Activated T-helper 17 cell treated with anti-CD3 and anti-CD28 coated beads, Interleukin-2, amount 50 U/mL, for 72 hours (primary cell): Measurements from ENCODE around the gene SLC25A10. TPM values are rescaled to one million over a fixed set of nuclear protein-coding genes. Genes with fewer than 3 reads are reported as not detected.

Experiments used
- ATAC-seq: fragments of 150-1000 bp; cut with Tn5 transposase; replicated peaks from 2 replicates; pipeline ENCODE4 v1.10.0; 2021; ENCODE audit warnings: mild to moderate bottlenecking, moderate library complexity
- H3K27ac Mint-ChIP-seq: one replicate; pipeline ENCODE4 v1.8.0; 2022; ENCODE audit warnings: mixed read lengths
- H3K27me3 Mint-ChIP-seq: one replicate; pipeline ENCODE4 v1.8.0; 2022; ENCODE audit warnings: mixed read lengths
- H3K36me3 Mint-ChIP-seq: one replicate; pipeline ENCODE4 v1.8.0; 2022; ENCODE audit warnings: low read depth, mild to moderate bottlenecking, mixed read lengths
- H3K4me1 Mint-ChIP-seq: one replicate; pipeline ENCODE4 v1.8.0; 2022; ENCODE audit warnings: mixed read lengths
- H3K4me3 Mint-ChIP-seq: one replicate; pipeline ENCODE4 v1.8.0; 2022; ENCODE audit warnings: mild to moderate bottlenecking, mixed read lengths
- H3K9me3 Mint-ChIP-seq: one replicate; pipeline ENCODE4 v1.8.0; 2022; ENCODE audit warnings: mixed read lengths
- total RNA-seq, 2 donors: library from RNA; stranded (reverse); gene quantifications; one replicate each; pipeline ENCODE4 v1.2.3, GENCODE V29; 2022

Gene SLC25A10
- total RNA-seq, 2 donors from 2014 or later, result 15.4 to 38.9 TPM

- H3K9me3 Mint-ChIP-seq, result no peaks in the 10 kb centered on the region
These were observed 29.4 kb upstream of the SLC25A10 start for GRCh38 chr17:81682565-81683207.

DNA sequence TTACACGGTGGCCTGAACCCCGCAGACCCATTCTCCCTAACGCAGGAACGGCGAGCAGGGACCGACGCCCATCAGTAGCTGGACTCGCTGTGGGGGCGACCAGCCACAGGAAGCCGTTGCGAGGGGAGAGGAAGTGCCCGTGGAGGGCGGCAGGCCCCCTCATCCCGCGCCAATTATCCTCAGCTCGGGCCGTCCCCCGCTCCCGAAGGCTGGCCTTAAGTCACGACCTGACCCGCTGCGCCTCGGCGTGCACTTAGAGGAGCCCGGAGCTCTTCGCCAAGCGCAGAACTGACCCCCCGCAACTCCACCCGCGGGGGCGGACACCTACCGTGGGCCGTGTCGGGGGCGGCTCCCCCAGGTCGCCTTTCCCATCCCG lies 28.9 kb upstream of the SLC25A10 start:
- Mint-ChIP-seq H3K9me3 (no peaks in the 10 kb centered on the region), H3K36me3 (peaks cover 51% of the 10 kb centered on the region), H3K27me3 (no peaks in the 10 kb centered on the region), H3K4me3 (peak overlapping the region; percentile 74), H3K4me1 (peaks cover 4% of the 10 kb centered on the region), H3K27ac (peak overlapping the region; percentile 83)
- no peak for ATAC-seq

More at GRCh38 chr17:81682565-81683207, 29.4 kb upstream of the SLC25A10 start:
- H3K27ac Mint-ChIP-seq, result peak overlapping the region; percentile 83
- peaks cover 46% of the 10 kb centered on the region for H3K36me3 Mint-ChIP-seq
- H3K27me3 Mint-ChIP-seq, result no peaks in the 10 kb centered on the region
- H3K4me3 Mint-ChIP-seq, result peak overlapping the region; percentile 74
- no peak for ATAC-seq
- H3K4me1 Mint-ChIP-seq, result peaks cover 4% of the 10 kb centered on the region

DNA sequence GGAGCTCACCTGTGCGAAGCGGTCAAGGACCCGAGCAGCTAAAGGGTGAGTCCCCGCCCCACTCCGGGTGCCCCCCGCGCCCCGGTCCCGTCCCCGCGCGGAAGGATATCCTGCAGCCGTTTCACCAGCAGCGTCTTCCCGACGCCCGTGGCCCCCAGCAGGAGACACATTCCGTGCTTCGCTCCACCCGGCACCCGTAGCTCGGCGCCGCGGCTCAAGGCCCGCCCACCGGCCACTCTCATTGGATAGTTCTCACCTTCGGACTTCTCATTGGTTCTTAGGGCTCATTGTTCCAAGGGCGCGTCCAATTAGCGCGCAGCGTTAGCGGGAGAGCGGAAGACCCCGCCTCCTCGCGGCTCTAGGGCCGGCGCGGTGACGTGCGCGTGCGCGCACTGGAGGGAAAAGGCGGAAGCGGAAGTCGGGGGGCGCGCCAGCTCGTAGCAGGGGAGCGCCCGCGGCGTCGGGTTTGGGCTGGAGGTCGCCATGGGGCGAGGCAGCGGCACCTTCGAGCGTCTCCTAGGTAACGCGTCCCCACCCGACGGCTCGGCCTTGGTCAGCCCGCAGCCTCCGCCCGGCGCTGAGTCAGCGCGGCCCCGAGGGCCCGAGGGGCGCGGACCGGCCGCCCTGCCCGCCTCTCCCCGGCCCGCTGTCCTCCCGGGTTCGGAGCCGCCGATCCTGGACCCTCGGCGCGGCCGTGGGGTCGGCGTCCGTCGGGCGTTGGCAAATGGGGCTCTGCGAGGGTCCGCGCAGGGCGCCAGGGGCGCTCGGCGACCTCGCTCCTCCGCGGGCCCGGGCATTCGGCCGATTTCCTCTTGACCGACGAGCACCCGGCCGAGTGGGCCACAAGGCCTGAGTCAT lies 28.3 kb upstream of the SLC25A10 start, which contains the start of the genes ARL16 and HGS:
ARL16 (minus strand) TSS at position 214 of the 858 bp plus-strand sequence; CDS start at position 170, 44 bp downstream.
HGS (plus strand) TSS at position 428 of the 858 bp plus-strand sequence; CDS start at position 484, 56 bp downstream.
- H3K36me3 Mint-ChIP-seq, result peaks cover 57% of the 10 kb centered on the region
- H3K4me1 Mint-ChIP-seq, result peaks cover 6% of the 10 kb centered on the region
- peak within 1 kb of the TSS; percentile 74 for H3K4me3 Mint-ChIP-seq
- peak; percentile 98 for ATAC-seq
- H3K9me3 Mint-ChIP-seq, result no peaks in the 10 kb centered on the region
- peak within 1 kb of the TSS; percentile 83 for H3K27ac Mint-ChIP-seq
- no peaks in the 10 kb centered on the region for H3K27me3 Mint-ChIP-seq

GRCh38 chr17:81684442-81684911 lies 27.6 kb upstream of the SLC25A10 start:
- ATAC-seq, result peak; percentile 57
- H3K4me3 Mint-ChIP-seq, result peak overlapping the region; percentile 74
- H3K27me3 Mint-ChIP-seq, result no peaks in the 10 kb centered on the region
- H3K27ac Mint-ChIP-seq, result peak overlapping the region; percentile 83
- H3K36me3 Mint-ChIP-seq, result peaks cover 64% of the 10 kb centered on the region
- peaks cover 11% of the 10 kb centered on the region for H3K4me1 Mint-ChIP-seq
- H3K9me3 Mint-ChIP-seq, result no peaks in the 10 kb centered on the region

DNA sequence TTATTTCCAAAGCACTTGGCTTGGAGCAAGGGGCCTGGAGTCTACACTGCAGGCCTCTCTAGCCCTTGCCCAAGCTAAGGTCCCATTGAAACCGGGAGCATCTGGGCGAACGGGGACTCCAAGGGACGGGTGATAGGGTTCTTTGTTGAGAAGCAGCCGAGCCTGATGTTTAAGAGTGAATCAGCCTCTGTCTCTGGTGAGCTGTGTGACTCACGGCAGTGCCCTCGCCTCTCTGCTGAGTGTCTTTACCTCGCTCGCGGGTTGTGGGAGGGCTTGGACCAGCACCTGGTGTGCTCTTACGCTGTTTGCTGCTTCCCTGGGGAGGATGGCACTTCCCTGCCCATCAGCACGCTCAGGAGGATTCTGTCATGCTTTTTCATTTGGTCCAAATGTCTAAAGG lies 27.0 kb upstream of the SLC25A10 start:
- Mint-ChIP-seq H3K27me3 (no peaks in the 10 kb centered on the region), H3K27ac (peak overlapping the region; percentile 83), H3K4me3 (peak overlapping the region; percentile 74), H3K36me3 (peaks cover 70% of the 10 kb centered on the region), H3K4me1 (peaks cover 11% of the 10 kb centered on the region), H3K9me3 (no peaks in the 10 kb centered on the region)
- ATAC-seq, result peak; percentile 36

GRCh38 chr17:81686614-81687013 lies 25.5 kb upstream of the SLC25A10 start:
- Mint-ChIP-seq H3K27me3 (no peaks in the 10 kb centered on the region), H3K9me3 (no peaks in the 10 kb centered on the region), H3K27ac (no peak overlapping the region), H3K4me1 (peaks cover 11% of the 10 kb centered on the region), H3K4me3 (no peak overlapping the region), H3K36me3 (peaks cover 80% of the 10 kb centered on the region)
- no peak for ATAC-seq

- Mint-ChIP-seq H3K27ac (no peak overlapping the region), H3K36me3 (peaks cover 90% of the 10 kb centered on the region), H3K4me3 (no peak overlapping the region), H3K27me3 (no peaks in the 10 kb centered on the region), H3K4me1 (peaks cover 11% of the 10 kb centered on the region), H3K9me3 (no peaks in the 10 kb centered on the region)
- no peak for ATAC-seq
These were observed 24.1 kb upstream of the SLC25A10 start for GRCh38 chr17:81687770-81688541.

- Mint-ChIP-seq H3K27ac (no peak overlapping the region), H3K27me3 (no peaks in the 10 kb centered on the region), H3K4me3 (no peak overlapping the region), H3K9me3 (no peaks in the 10 kb centered on the region), H3K36me3 (peaks cover 88% of the 10 kb centered on the region), H3K4me1 (peaks cover 11% of the 10 kb centered on the region)
- ATAC-seq, result no peak
These were observed 23.5 kb upstream of the SLC25A10 start for GRCh38 chr17:81688616-81689015.

DNA sequence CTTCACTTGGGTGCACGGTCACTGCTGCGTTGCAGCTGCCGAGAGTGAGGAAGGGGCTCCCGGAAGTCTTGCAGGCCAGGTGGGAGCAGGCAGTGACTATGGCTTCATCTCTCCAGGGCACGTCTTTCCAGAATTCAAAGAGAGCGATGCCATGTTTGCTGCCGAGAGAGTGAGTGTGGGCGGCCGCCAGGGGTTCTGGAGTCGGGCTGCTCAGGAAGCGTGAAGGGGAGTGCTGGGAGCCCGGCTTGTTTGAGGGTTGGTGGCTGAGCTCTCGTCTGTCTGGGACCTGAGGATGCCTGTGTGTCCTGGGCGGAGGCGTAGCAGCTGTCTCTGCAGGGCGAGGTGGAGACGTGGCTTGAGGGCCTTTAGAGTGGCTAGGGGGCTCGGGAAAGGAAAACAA lies 22.0 kb upstream of the SLC25A10 start:
- ATAC-seq, result no peak
- no peaks in the 10 kb centered on the region for H3K9me3 Mint-ChIP-seq
- H3K27me3 Mint-ChIP-seq, result no peaks in the 10 kb centered on the region
- peaks cover 7% of the 10 kb centered on the region for H3K4me1 Mint-ChIP-seq
- H3K4me3 Mint-ChIP-seq, result no peak overlapping the region
- H3K36me3 Mint-ChIP-seq, result peaks cover 76% of the 10 kb centered on the region
- H3K27ac Mint-ChIP-seq, result peak overlapping the region; percentile 20

GRCh38 chr17:81690549-81690948 lies 21.5 kb upstream of the SLC25A10 start:
- H3K36me3 Mint-ChIP-seq, result peaks cover 72% of the 10 kb centered on the region
- no peaks in the 10 kb centered on the region for H3K27me3 Mint-ChIP-seq
- H3K4me1 Mint-ChIP-seq, result peaks cover 7% of the 10 kb centered on the region
- no peak for ATAC-seq
- no peaks in the 10 kb centered on the region for H3K9me3 Mint-ChIP-seq
- no peak overlapping the region for H3K27ac Mint-ChIP-seq
- no peak overlapping the region for H3K4me3 Mint-ChIP-seq

GRCh38 chr17:81691196-81691595 lies 20.9 kb upstream of the SLC25A10 start:
- no peak overlapping the region for H3K4me3 Mint-ChIP-seq
- H3K27me3 Mint-ChIP-seq, result no peaks in the 10 kb centered on the region
- H3K4me1 Mint-ChIP-seq, result peaks cover 7% of the 10 kb centered on the region
- H3K27ac Mint-ChIP-seq, result no peak overlapping the region
- ATAC-seq, result no peak
- H3K36me3 Mint-ChIP-seq, result peaks cover 72% of the 10 kb centered on the region
- no peaks in the 10 kb centered on the region for H3K9me3 Mint-ChIP-seq

DNA sequence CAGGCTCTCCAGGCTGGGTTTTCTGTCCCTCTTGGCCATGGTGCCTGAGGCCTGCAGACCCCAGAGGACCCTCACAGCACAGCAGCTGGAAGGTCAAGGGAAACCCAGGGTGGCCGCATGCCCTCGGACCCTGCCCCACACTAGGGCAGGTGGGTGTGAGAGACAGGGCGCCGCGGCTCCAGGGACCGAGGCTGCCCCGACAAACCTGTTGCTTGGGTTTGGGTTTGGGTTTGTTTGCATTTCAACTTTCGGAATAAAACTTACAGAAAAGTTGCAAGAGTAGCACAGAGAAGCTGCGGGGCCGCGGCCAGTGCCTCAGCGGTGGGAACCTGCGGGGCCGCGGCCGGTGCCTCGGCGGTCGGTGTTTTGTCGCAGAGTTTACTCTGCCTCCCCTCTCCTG lies 20.5 kb upstream of the SLC25A10 start:
- Mint-ChIP-seq H3K4me1 (peaks cover 7% of the 10 kb centered on the region), H3K27me3 (no peaks in the 10 kb centered on the region), H3K4me3 (no peak overlapping the region), H3K27ac (no peak overlapping the region), H3K36me3 (peaks cover 72% of the 10 kb centered on the region), H3K9me3 (no peaks in the 10 kb centered on the region)
- ATAC-seq, result no peak

- H3K36me3 Mint-ChIP-seq, result peaks cover 72% of the 10 kb centered on the region
- H3K4me1 Mint-ChIP-seq, result peaks cover 6% of the 10 kb centered on the region
- H3K4me3 Mint-ChIP-seq, result no peak overlapping the region
- H3K27ac Mint-ChIP-seq, result no peak overlapping the region
- ATAC-seq, result no peak
- no peaks in the 10 kb centered on the region for H3K27me3 Mint-ChIP-seq
- no peaks in the 10 kb centered on the region for H3K9me3 Mint-ChIP-seq
These were observed 18.4 kb upstream of the SLC25A10 start for GRCh38 chr17:81693509-81694210.

GRCh38 chr17:81694810-81695209 lies 17.3 kb upstream of the SLC25A10 start:
- H3K36me3 Mint-ChIP-seq, result peaks cover 72% of the 10 kb centered on the region

More at GRCh38 chr17:81694810-81695209, 17.3 kb upstream of the SLC25A10 start:
- Mint-ChIP-seq H3K27ac (no peak overlapping the region), H3K27me3 (no peaks in the 10 kb centered on the region), H3K4me3 (no peak overlapping the region), H3K4me1 (no peaks in the 10 kb centered on the region), H3K9me3 (no peaks in the 10 kb centered on the region)
- no peak for ATAC-seq
